Stimulated activated CD4-positive, alpha-beta T cell treated with anti-CD3 and anti-CD28 coated beads, Interleukin-4, amount 100 ng/mL, for 48 hours (primary cell): ENCODE data around the gene CD79B.

Experiments
- DNase-seq, 2 donors: peaks; one replicate each; pipeline ENCODE4 v3.0.0-alpha.2; 2020; ENCODE audit warnings: low read depth in 2 of 2

The CD79B gene

GRCh38 chr17:63954402-63955063, 22.4 kb upstream of the CD79B start:
- DNase-seq = no peak

GRCh38 chr17:63950940-63951907, 19.1 kb upstream of the CD79B start:
- DNase-seq = no peak

- no peak for DNase-seq
Measured at GRCh38 chr17:63949576-63950250, 17.6 kb upstream of the CD79B start.

GRCh38 chr17:63948521-63948920, 16.4 kb upstream of the CD79B start:
- no peak for DNase-seq

GRCh38 chr17:63947711-63948330, 15.7 kb upstream of the CD79B start:
- DNase-seq = no peak

DNA sequence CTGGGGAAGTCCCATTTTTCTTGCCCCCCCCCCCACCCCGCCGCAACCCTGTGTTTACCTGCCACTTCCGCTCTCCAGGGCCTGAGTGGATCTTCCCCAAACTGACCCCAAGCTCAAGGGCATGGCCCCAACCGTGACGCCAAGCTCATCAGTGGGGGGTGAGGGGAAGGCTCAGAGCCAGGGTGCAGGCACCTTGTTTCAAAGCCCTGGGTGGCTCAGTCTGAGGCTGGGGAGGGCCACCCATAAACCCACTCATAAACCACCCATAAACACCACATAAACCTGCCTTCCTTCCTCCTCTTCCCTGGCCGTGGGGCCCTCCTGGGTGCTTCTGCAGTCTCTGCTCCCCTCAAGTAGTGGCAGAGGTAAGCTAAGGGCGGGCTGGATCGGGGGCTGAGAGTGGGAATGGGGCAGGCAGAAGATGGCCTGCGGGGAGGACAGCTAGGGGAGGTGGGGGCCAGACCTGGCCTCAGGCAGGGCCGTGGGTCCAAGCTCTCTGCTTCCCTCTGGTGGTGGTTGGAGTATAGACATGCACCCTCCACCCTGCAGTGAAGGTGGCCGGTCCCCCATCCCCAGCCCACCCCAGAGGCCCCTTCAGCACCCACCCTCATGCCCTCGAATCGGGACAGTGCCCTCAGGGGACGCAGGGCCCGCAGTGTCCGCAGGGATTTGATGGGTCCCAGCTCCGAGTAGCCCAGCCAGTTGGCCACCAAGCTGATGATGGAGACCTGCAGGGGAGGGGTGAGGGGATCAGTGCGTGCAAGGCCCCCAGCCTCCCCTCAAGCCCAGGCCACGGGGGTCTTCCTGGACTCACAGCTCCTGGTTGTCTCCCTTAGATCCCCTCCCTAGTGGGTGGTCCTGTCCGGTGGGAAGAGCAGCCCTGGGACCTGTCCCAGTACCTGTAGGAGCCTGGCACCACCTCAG, 14.6 kb upstream of the CD79B start:
- DNase-seq = peak; percentile 58 to 60

DNA sequence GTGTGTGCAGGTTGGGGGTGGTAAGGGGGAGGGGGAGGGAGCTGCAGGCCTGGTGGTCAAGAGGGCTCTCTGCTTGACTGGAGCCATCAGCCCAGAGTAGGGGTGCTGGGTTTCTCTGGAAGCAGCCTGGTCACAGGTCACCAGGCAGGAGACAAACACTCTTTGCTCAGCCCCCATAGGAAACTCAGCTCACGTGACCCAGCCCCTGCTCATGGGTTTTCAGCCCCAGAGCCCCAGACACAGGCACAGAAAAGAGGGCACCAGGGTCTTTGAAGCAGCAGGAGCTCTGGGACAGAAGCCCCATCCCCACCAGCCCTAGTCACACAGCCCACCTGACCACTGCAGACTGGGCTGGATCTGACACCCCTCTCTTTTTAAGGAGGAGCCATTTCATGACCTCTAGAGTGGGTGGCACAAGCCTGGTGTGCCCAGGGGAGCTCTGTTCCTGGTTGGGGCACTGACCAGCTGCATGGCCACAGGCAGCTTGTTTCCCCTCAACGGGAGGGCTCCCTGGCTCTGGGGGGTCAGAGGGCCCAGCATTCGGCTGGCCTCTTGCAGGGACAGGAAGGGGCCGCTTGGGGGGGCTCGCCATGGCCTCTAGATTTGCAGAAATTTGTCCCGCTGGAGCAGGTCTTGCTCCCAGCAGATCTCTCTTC, 13.8 kb upstream of the CD79B start:
- DNase-seq = no peak

GRCh38 chr17:63944736-63945499, 12.8 kb upstream of the CD79B start:
- no peak for DNase-seq

- no peak for DNase-seq
Measured at GRCh38 chr17:63943745-63944144, 11.6 kb upstream of the CD79B start.

DNA sequence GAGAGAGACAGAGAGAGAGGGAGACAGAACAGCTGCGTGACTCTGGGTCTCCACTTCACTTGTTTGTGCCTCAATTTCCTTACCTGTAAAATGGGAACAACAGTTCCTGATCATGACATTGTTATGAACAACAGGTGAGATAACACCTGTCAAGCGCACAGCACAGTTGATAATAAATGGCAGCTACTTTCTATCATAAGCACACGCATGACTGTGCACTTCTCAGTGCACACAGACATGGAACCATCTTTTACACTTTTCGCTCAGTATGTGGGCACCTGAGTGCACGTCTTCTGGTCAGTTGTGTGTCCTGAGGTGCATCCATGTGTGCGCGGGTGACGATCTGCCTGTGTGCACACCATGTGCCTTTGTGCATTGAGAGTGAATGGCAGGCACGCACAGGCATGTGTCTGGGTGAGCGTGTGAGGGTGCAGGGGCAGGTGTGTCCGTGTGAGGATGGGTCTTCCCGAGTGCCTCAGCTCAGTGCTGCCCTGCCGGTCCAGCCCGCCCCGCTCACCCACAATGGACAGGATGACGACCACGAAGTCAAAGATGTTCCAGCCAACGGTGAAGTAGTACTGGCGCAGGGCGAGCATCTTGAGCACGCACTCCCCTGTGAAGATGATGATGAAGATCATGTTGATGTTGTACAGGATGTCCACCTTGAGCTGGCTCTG, 10.3 kb upstream of the CD79B start:
- no peak for DNase-seq

GRCh38 chr17:63941751-63942150, 9.6 kb upstream of the CD79B start:
- no peak for DNase-seq

DNA sequence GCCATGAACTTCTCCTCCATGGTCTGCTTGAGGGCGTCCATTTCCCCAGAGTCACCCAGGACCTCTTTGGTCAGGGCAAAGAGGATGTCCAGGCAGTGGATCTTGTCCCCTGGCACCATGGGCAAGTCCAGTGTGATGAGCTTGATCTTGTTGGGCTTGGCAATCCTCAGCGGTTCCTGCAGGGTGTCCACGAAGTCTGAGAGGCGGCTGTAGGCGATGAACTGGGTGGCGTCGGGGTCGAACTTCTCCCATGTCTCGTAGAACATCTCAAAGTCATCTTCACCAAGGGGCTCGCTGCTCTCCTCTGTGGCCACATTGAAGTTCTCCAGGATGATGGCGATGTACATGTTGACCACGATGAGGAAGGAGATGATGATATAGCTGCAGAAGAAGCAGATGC, 9.0 kb upstream of the CD79B start:
- DNase-seq = no peak

GRCh38 chr17:63940584-63940983, 8.5 kb upstream of the CD79B start:
- DNase-seq = no peak

DNA sequence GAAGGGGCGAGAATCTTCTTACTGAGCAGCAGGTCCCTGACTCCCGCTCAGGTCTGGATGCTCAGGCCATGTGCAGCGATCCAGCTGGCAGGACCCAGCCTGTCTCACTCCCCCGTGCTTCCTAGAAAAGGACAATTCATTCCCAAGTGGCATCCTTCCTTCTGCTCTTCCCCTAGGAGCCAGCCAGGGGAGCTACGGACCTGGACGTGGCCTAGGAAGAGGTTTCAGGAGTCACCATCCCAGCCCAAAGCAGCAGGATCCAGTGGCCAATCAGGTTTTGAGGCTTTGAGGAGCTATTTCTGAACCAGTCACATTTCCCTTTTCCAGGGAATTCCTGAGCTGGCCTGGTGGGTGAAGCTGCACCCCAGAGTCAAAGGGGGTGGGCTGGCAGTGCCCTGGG, 7.8 kb upstream of the CD79B start:
- no peak for DNase-seq

DNA sequence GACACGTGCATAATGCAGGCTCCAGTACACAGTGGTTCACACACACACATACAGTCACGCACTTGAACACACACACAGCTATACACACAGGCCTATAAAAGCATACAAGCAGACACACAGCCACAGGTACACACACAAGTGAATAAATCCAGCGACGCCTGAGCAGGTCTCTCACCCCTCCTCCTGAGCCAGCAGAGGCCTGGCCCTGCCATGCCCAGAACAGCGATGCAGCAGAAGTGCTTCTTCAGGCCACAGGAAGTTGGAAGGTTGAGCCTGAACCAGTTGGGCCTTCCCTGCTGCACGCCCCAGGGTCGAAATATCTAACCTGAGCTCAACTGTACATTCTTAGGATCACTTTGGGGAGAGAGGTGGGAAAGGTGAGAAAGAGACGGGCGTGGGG, 7.3 kb upstream of the CD79B start:
- DNase-seq = no peak

GRCh38 chr17:63937920-63938319, 5.8 kb upstream of the CD79B start:
- DNase-seq = no peak

- DNase-seq = no peak
Measured at GRCh38 chr17:63937319-63937718, 5.2 kb upstream of the CD79B start.

GRCh38 chr17:63934183-63935112, 2.3 kb upstream of the CD79B start:
- no peak for DNase-seq
